Trophoblast cell (in vitro differentiated cells and primary cell): Measurements from ENCODE around the gene IQSEC3.

Experiments used
- DNase-seq, 2 donors: peaks; one replicate each; pipeline ENCODE4 v3.0.0-alpha.2; 2016
- H2AFZ ChIP-seq: 2 replicates; pipeline ENCODE4 v1.6.1; 2013; ENCODE audit warnings: low read length, moderate library complexity, mild to moderate bottlenecking; ENCODE audit not compliant: insufficient read depth, poor library complexity
- H2AK5ac ChIP-seq: 2 replicates; pipeline ENCODE4 v1.6.1; 2013; ENCODE audit warnings: mild to moderate bottlenecking, low read length
- H2BK120ac ChIP-seq: 2 replicates; pipeline ENCODE4 v1.6.1; 2013; ENCODE audit warnings: low read length, mild to moderate bottlenecking, moderate library complexity; ENCODE audit not compliant: insufficient read depth, poor library complexity
- H2BK12ac ChIP-seq: 2 replicates; pipeline ENCODE4 v1.6.1; 2013; ENCODE audit warnings: mild to moderate bottlenecking, low read length, moderate library complexity
- H2BK5ac ChIP-seq: 2 replicates; pipeline ENCODE4 v1.6.1; 2013; ENCODE audit warnings: low read length, low read depth, moderate library complexity, mild to moderate bottlenecking; ENCODE audit not compliant: poor library complexity
- H3K14ac ChIP-seq: 2 replicates; pipeline ENCODE4 v1.6.1; 2013; ENCODE audit warnings: mild to moderate bottlenecking, low read length
- H3K18ac ChIP-seq: 2 replicates; pipeline ENCODE4 v1.6.1; 2013; ENCODE audit warnings: mild to moderate bottlenecking, low read length
- H3K23ac ChIP-seq: 2 replicates; pipeline ENCODE4 v1.6.1; 2013; ENCODE audit warnings: low read length
- H3K27ac ChIP-seq: 2 replicates; pipeline ENCODE4 v1.5.1; 2013; ENCODE audit warnings: low read depth, mild to moderate bottlenecking, inconsistent platforms, low read length, moderate library complexity
- H3K27me3 ChIP-seq: 2 replicates; pipeline ENCODE4 v1.6.1; 2013; ENCODE audit warnings: inconsistent platforms, mild to moderate bottlenecking, low read length, moderate library complexity; ENCODE audit not compliant: insufficient read depth
- H3K36me3 ChIP-seq, 2 experiments: 1 replicate in 1 of 2; 2 replicates in 1 of 2; pipeline ENCODE4 v1.6.1; 2013; ENCODE audit warnings: low read length in 2 of 2, mild to moderate bottlenecking in 2 of 2, moderate library complexity in 1 of 2; ENCODE audit not compliant: insufficient read depth in 2 of 2, control insufficient read depth in 1 of 2
- H3K4ac ChIP-seq: 2 replicates; pipeline ENCODE4 v1.6.1; 2013; ENCODE audit warnings: low read depth, mild to moderate bottlenecking, low read length, moderate library complexity
- H3K4me1 ChIP-seq, 2 experiments: 1 replicate in 1 of 2; 2 replicates in 1 of 2; pipeline ENCODE4 v1.6.1; 2013; ENCODE audit warnings: low read length in 2 of 2, mild to moderate bottlenecking in 2 of 2, moderate library complexity in 1 of 2; ENCODE audit not compliant: insufficient read depth in 2 of 2, control insufficient read depth in 1 of 2
- H3K4me2 ChIP-seq: 2 replicates; pipeline ENCODE4 v1.6.1; 2013; ENCODE audit warnings: inconsistent platforms, mild to moderate bottlenecking, low read length, moderate library complexity
- H3K4me3 ChIP-seq: 2 replicates; pipeline ENCODE4 v1.5.1; 2013; ENCODE audit warnings: mild to moderate bottlenecking, low read depth, low read length, inconsistent platforms
- H3K79me1 ChIP-seq: one replicate; pipeline ENCODE4 v1.6.1; 2013; ENCODE audit warnings: low read length
- H3K79me2 ChIP-seq: 2 replicates; pipeline ENCODE4 v1.6.1; 2013; ENCODE audit warnings: low read length, mild to moderate bottlenecking; ENCODE audit not compliant: control insufficient read depth, insufficient read depth, poor library complexity
- H3K9ac ChIP-seq: 2 replicates; pipeline ENCODE4 v1.6.1; 2013; ENCODE audit warnings: mild to moderate bottlenecking, low read length
- H3K9me3 ChIP-seq: 2 replicates; pipeline ENCODE4 v1.6.1; 2013; ENCODE audit warnings: low read depth, mild to moderate bottlenecking, control low read depth, inconsistent platforms, low read length; ENCODE audit not compliant: insufficient read depth
- H4K12ac ChIP-seq: 2 replicates; pipeline ENCODE4 v1.6.1; 2013; ENCODE audit warnings: low read depth, mild to moderate bottlenecking, low read length, moderate library complexity
- H4K8ac ChIP-seq: 2 replicates; pipeline ENCODE4 v1.6.1; 2013; ENCODE audit warnings: low read depth, mild to moderate bottlenecking, low read length, moderate library complexity
- H4K91ac ChIP-seq: one replicate; pipeline ENCODE4 v1.6.1; 2013; ENCODE audit warnings: low read depth, mild to moderate bottlenecking, low read length, moderate library complexity
- WGBS: extraction: QIAGEN DNeasy Blood & Tissue Kit; methylation state at CpG from one replicate; pipeline ENCODE4 v1.1.7; 2013; ENCODE audit warnings: missing lambda C conversion rate; ENCODE audit not compliant: insufficient read length, insufficient coverage; ENCODE audit errors: extremely low coverage; 5-methylcytosine and 5-hydroxymethylcytosine counted together

IQSEC3 gene

DNA sequence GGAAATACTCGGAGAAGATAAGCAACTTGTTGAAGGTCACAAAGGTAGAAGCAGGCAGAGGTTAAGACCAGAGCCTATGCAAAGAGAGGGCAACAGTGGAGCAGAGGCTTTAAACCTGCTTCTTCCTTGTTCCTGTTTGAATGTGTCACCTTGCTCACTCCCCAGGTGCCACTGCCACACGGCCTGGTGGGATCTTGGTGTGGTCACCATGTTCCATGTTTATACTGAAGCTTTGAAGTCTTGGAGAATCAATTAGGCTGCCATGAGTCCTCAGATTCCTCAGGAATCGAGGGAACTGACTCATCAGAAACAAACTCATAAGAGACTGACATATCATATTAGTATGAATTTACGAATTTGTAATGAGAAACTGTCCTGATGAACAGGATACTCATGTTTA lies 46.8 kb downstream of the IQSEC3 start:
- Histone ChIP-seq H3K14ac (no peak overlapping the region), H3K4me2 (no peak overlapping the region), H3K4ac (no peak overlapping the region), H3K27me3 (no peaks in the 10 kb centered on the region), H3K79me1 (no peaks in the 10 kb centered on the region), H2AFZ (no peak overlapping the region), H3K27ac (no peak overlapping the region), H3K18ac (no peak overlapping the region), H4K12ac (no peak overlapping the region), H3K4me3 (no peak overlapping the region), H4K91ac (no peak overlapping the region), H3K36me3 (no peaks in the 10 kb centered on the region), H3K4me1 (no peaks in the 10 kb centered on the region), H3K9me3 (no peaks in the 10 kb centered on the region), H2BK120ac (no peak overlapping the region), H2BK12ac (no peak overlapping the region), H2BK5ac (no peak overlapping the region), H3K23ac (no peak overlapping the region), H3K9ac (no peak overlapping the region), H2AK5ac (no peak overlapping the region), H3K79me2 (no peaks in the 10 kb centered on the region), H4K8ac (no peak overlapping the region)
- no CpG with 5 or more reads among the region's 4 CpGs for WGBS
- peak in 1 of 2 donors; percentile 35 for DNase-seq

DNA sequence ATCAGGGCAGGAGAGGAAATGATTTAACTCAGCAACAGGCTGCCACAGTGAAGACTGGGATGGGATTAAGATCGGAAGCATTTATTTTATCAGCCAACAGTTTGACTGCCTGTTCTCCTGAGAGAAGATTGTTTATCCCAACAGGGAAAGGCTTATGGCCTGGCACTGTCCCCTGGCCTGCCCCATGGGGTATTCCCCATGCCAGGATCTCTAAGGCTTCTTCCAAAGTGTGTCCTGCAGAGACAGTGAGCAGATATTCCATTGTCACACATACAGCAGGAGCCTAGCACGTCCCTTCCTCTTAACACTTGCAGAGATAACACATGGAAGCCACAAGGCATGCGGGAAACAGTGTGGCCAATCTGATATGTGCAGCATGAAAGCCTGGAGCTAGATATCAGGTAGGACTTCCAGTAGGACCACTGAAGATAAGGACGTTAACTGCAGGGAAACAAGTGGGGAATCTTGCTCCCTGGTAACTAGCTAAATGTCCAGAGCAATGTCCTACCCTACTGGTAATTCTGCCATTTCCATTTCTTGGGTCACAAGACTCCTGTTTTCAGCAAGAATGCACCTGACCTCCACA lies 48.2 kb downstream of the IQSEC3 start:
- H3K79me1 ChIP-seq: no peaks in the 10 kb centered on the region
- H2BK120ac ChIP-seq: no peak overlapping the region
- no peak overlapping the region for H2BK12ac ChIP-seq
- H4K8ac ChIP-seq: no peak overlapping the region
- no peak overlapping the region for H4K12ac ChIP-seq
- no peak overlapping the region for H3K9ac ChIP-seq
- no peak overlapping the region for H3K4me3 ChIP-seq
- no peak overlapping the region for H3K27ac ChIP-seq
- H3K4me2 ChIP-seq: no peak overlapping the region
- H3K79me2 ChIP-seq: no peaks in the 10 kb centered on the region
- no peak overlapping the region for H2BK5ac ChIP-seq
- H3K9me3 ChIP-seq: no peaks in the 10 kb centered on the region
- no peaks in the 10 kb centered on the region for H3K4me1 ChIP-seq
- no peaks in the 10 kb centered on the region for H3K36me3 ChIP-seq
- no peak for DNase-seq
- H3K14ac ChIP-seq: no peak overlapping the region
- H3K18ac ChIP-seq: no peak overlapping the region
- no CpG with 5 or more reads among the region's 4 CpGs for WGBS
- H3K27me3 ChIP-seq: no peaks in the 10 kb centered on the region
- H4K91ac ChIP-seq: no peak overlapping the region
- H3K23ac ChIP-seq: no peak overlapping the region
- no peak overlapping the region for H2AFZ ChIP-seq
- H2AK5ac ChIP-seq: no peak overlapping the region
- no peak overlapping the region for H3K4ac ChIP-seq

DNA sequence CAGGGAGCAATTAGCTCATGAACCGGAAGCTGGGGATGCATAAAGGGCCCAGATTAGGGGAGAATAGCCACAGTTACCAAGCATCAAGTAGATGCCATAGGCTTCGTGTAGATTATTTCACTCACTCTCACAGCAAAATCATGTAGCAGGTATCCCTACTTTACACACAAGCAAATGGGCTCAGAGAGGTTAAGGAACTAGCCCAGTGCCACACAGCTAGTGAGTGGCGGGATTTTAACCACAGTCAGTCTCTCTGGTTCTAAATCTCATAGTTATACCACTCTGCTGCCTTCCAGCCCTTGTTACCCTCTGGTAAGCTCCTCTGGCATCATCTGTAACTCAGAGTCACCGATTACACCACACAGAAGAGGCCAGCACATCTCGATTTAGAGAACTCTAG lies 49.0 kb downstream of the IQSEC3 start:
- no peak overlapping the region for H3K14ac ChIP-seq
- no peaks in the 10 kb centered on the region for H3K79me1 ChIP-seq
- no peaks in the 10 kb centered on the region for H3K79me2 ChIP-seq
- no peak overlapping the region for H3K18ac ChIP-seq
- no peak overlapping the region for H3K9ac ChIP-seq
- H2AFZ ChIP-seq: no peak overlapping the region
- H3K9me3 ChIP-seq: no peaks in the 10 kb centered on the region
- no peaks in the 10 kb centered on the region for H3K27me3 ChIP-seq
- DNase-seq: no peak
- no peak overlapping the region for H2BK5ac ChIP-seq
- H4K91ac ChIP-seq: no peak overlapping the region
- WGBS: no CpG with 5 or more reads among the region's 5 CpGs
- no peaks in the 10 kb centered on the region for H3K4me1 ChIP-seq
- H3K27ac ChIP-seq: no peak overlapping the region
- no peak overlapping the region for H3K4ac ChIP-seq
- H3K36me3 ChIP-seq: no peaks in the 10 kb centered on the region
- no peak overlapping the region for H4K8ac ChIP-seq
- H3K4me3 ChIP-seq: no peak overlapping the region
- H2BK120ac ChIP-seq: no peak overlapping the region
- no peak overlapping the region for H3K4me2 ChIP-seq
- H2BK12ac ChIP-seq: no peak overlapping the region
- H3K23ac ChIP-seq: no peak overlapping the region
- H2AK5ac ChIP-seq: no peak overlapping the region
- no peak overlapping the region for H4K12ac ChIP-seq

DNA sequence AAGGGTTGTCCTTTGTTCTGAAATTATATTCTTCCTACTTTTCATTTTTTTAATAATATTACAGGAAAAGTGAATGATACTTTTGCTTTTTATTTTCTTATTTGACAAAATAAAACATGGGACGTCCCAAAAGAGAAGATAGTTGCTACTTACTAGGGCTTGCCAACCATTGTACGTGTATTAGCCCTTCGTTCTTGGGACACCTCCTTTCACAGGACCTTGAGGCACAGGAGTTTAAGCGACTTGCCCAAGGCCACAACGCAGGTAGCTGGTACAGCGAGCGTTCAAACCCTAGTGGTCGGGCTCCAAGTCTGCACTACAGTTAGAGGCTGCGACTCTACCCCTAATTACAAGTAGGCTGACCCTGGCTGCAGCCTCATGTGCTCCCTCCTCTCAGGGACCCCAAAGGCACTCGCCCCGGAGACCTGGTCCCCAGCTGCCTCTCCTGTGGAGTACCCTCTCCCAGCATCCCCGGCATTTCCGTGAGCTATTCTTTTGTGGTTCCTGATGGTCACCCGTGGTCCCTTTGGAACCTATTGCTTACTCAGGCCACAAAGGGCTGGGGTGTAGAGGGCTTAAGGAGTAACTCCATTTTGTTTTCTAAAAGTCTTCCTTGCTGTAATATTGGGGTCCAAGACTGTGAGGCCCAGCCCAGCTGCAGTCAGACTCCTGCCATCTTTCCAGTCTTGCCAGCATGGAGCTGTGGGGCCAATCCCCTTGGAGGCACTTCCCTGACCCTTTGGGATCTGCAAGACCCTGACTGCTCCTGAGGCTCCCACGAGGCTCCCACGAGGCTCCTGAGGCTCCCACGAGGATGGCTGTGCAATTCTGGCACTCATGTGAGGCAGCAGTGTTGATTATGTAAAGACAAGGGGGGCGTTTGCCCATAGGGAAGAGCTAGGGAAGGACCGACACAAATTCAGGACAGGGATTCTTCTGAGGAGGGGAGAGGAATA lies 49.7 kb downstream of the IQSEC3 start:
- no peak overlapping the region for H3K27ac ChIP-seq
- WGBS: no CpG with 5 or more reads among the region's 19 CpGs
- H2BK12ac ChIP-seq: no peak overlapping the region
- H3K79me1 ChIP-seq: no peaks in the 10 kb centered on the region
- H2BK120ac ChIP-seq: no peak overlapping the region
- H3K4me3 ChIP-seq: no peak overlapping the region
- no peaks in the 10 kb centered on the region for H3K36me3 ChIP-seq
- no peak overlapping the region for H2BK5ac ChIP-seq
- H3K23ac ChIP-seq: no peak overlapping the region
- H2AK5ac ChIP-seq: no peak overlapping the region
- H3K4me2 ChIP-seq: no peak overlapping the region
- H3K4ac ChIP-seq: no peak overlapping the region
- no peak overlapping the region for H2AFZ ChIP-seq
- no peak overlapping the region for H4K12ac ChIP-seq
- H3K14ac ChIP-seq: no peak overlapping the region
- H4K91ac ChIP-seq: no peak overlapping the region
- no peak overlapping the region for H3K18ac ChIP-seq
- no peaks in the 10 kb centered on the region for H3K9me3 ChIP-seq
- H3K79me2 ChIP-seq: no peaks in the 10 kb centered on the region
- no peak overlapping the region for H3K9ac ChIP-seq
- no peaks in the 10 kb centered on the region for H3K27me3 ChIP-seq
- H4K8ac ChIP-seq: no peak overlapping the region
- no peak for DNase-seq
- no peaks in the 10 kb centered on the region for H3K4me1 ChIP-seq
